Neural cell (in vitro differentiated cells): ENCODE results near the gene FTCDNL1. TPM values are rescaled to one million over a fixed set of nuclear protein-coding genes. Genes with fewer than 3 reads are reported as not detected.

Source experiments
- H2AFZ ChIP-seq: fragments of 200-600, 300-800 bp; sonication (generic), shearing (Covaris generic); 2 replicates; pipeline ENCODE4 v1.6.0; 2014; ENCODE audit warnings: low read depth, mild to moderate bottlenecking, antibody characterized with exemption, low read length, moderate library complexity
- H3F3A ChIP-seq: fragments of 200-600 bp; shearing (Covaris generic); 2 replicates; pipeline ENCODE4 v1.6.1; 2016; ENCODE audit warnings: mild to moderate bottlenecking, moderate library complexity, mixed read lengths, antibody characterized with exemption, low read length; ENCODE audit not compliant: insufficient read depth, poor library complexity, severe bottlenecking
- H3K27ac ChIP-seq: fragments of 200-600, 300-800 bp; sonication (generic), shearing (Covaris generic); 2 replicates; pipeline ENCODE4 v1.5.1; 2014; ENCODE audit warnings: mild to moderate bottlenecking, low read length, moderate library complexity
- H3K27me3 ChIP-seq: fragments of 300-800, 200-600 bp; sonication (generic), shearing (Covaris generic); 2 replicates; pipeline ENCODE4 v1.6.0; 2014; ENCODE audit warnings: mild to moderate bottlenecking, low read depth, low read length, moderate library complexity; ENCODE audit not compliant: insufficient read depth
- H3K36me3 ChIP-seq: fragments of 300-800, 200-600 bp; sonication (generic), shearing (Covaris generic); 2 replicates; pipeline ENCODE4 v1.5.1; 2014; ENCODE audit warnings: mild to moderate bottlenecking, antibody characterized with exemption, low read length, moderate library complexity; ENCODE audit not compliant: insufficient read depth
- H3K4me2 ChIP-seq: fragments of 300-800, 200-600 bp; sonication (generic), shearing (Covaris generic); 2 replicates; pipeline ENCODE4 v1.6.0; 2014; ENCODE audit warnings: mild to moderate bottlenecking, low read length
- H3K4me3 ChIP-seq: fragments of 300-800, 200-600 bp; sonication (generic), shearing (Covaris generic); 2 replicates; pipeline ENCODE4 v1.5.1; 2014; ENCODE audit warnings: mild to moderate bottlenecking, low read length, moderate library complexity
- H3K79me2 ChIP-seq: fragments of 200-600 bp; shearing (Covaris generic); replicated peaks from 2 replicates; pipeline ENCODE4 v1.6.0; 2014; ENCODE audit warnings: mild to moderate bottlenecking, low read length, moderate library complexity; ENCODE audit not compliant: insufficient read depth
- H3K9ac ChIP-seq: fragments of 300-800, 200-600 bp; sonication (generic), shearing (Covaris generic); 2 replicates; pipeline ENCODE4 v1.6.1; 2016; ENCODE audit warnings: mild to moderate bottlenecking, low read length, mixed read lengths
- H3K9me2 ChIP-seq: fragments of 200-600 bp; shearing (Covaris generic); 2 replicates; pipeline ENCODE4 v1.6.1; 2016; ENCODE audit warnings: mild to moderate bottlenecking, low read length, mixed read lengths; ENCODE audit not compliant: insufficient read depth
- H3K9me3 ChIP-seq: fragments of 200-600, 300-800 bp; sonication (generic), shearing (Covaris generic); 2 replicates; pipeline ENCODE4 v1.6.1; 2016; ENCODE audit warnings: mild to moderate bottlenecking, mixed run types, low read length, moderate library complexity, mixed read lengths
- H4K20me1 ChIP-seq: fragments of 200-600 bp; shearing (Covaris generic); 2 replicates; pipeline ENCODE4 v1.6.1; 2016; ENCODE audit warnings: mild to moderate bottlenecking, mixed run types; ENCODE audit not compliant: insufficient read depth
- CTCF ChIP-seq: fragments of 450-650 bp; IDR thresholded peaks from 2 replicates; pipeline ENCODE4 v1.5.1; 2014; ENCODE audit warnings: antibody characterized with exemption, mild to moderate bottlenecking, moderate library complexity; ENCODE audit not compliant: poor library complexity, severe bottlenecking
- EP300 ChIP-seq: fragments of 450-650 bp; conservative IDR thresholded peaks from 2 replicates; pipeline ENCODE4 v1.6.1; 2014; ENCODE audit warnings: antibody characterized with exemption, mild to moderate bottlenecking, moderate library complexity; ENCODE audit not compliant: poor library complexity, severe bottlenecking
- EZH2 ChIP-seq: fragments of 200-600, 300-800 bp; shearing (Covaris generic), sonication (generic); IDR thresholded peaks from 2 replicates; pipeline ENCODE4 v1.6.1; 2014; ENCODE audit warnings: antibody characterized with exemption, low read length, borderline replicate concordance, mild to moderate bottlenecking; ENCODE audit not compliant: insufficient read depth, poor library complexity, severe bottlenecking
- MXI1 ChIP-seq: fragments of 450-650 bp; conservative IDR thresholded peaks from 2 replicates; pipeline ENCODE4 v1.6.1; 2014; ENCODE audit warnings: antibody characterized with exemption, mild to moderate bottlenecking; ENCODE audit not compliant: poor library complexity, severe bottlenecking
- POLR2AphosphoS5 ChIP-seq: IDR thresholded peaks from 2 replicates; pipeline ENCODE4 v1.6.1; 2012
- RAD21 ChIP-seq: fragments of 450-650 bp; conservative IDR thresholded peaks from 2 replicates; pipeline ENCODE4 v1.6.1; 2014; ENCODE audit warnings: antibody characterized with exemption, mild to moderate bottlenecking, moderate library complexity
- SMC3 ChIP-seq: fragments of 450-650 bp; conservative IDR thresholded peaks from 2 replicates; pipeline ENCODE4 v1.6.1; 2014; ENCODE audit warnings: antibody characterized with exemption, mild to moderate bottlenecking, moderate library complexity; ENCODE audit not compliant: poor library complexity
- TAF1 ChIP-seq: IDR thresholded peaks from 2 replicates; pipeline ENCODE4 v1.6.1; 2012; ENCODE audit warnings: low read depth
- polyA plus RNA-seq: library from polyadenylated mRNA; depleted of rRNA; stranded (reverse); fragments of >200 nt; gene quantifications from 2 replicates; pipeline ENCODE4 v1.2.3, GENCODE V29; 2014
- TF ChIP-seq, protein P1 (sequence below): IDR thresholded peaks from 2 replicates; pipeline ENCODE4 v1.6.1; 2012; ENCODE audit warnings: borderline replicate concordance

The FTCDNL1 gene
- polyA plus RNA-seq, 1 donor from 2014 or later = not detected

GRCh38 chr2:199744260-199744659 lies 106.7 kb downstream of the FTCDNL1 start:
- H3K9ac ChIP-seq = no peak overlapping the region
- H3F3A ChIP-seq = no peaks in the 10 kb centered on the region
- H3K79me2 ChIP-seq = no peaks in the 10 kb centered on the region
- H3K27ac ChIP-seq = no peak overlapping the region
- H4K20me1 ChIP-seq = no peaks in the 10 kb centered on the region
- no peaks in the 10 kb centered on the region for H3K9me3 ChIP-seq
- H3K9me2 ChIP-seq = no peaks in the 10 kb centered on the region
- H3K4me3 ChIP-seq = no peak overlapping the region
- H2AFZ ChIP-seq = no peak overlapping the region
- H3K36me3 ChIP-seq = no peaks in the 10 kb centered on the region
- TF ChIP-seq CTCF = no peak
- no peak for TF ChIP-seq EP300
- TF ChIP-seq POLR2AphosphoS5 = no peak
- no peak for TF ChIP-seq MXI1
- TF ChIP-seq TAF1 = no peak
- TF ChIP-seq, protein P1, sequence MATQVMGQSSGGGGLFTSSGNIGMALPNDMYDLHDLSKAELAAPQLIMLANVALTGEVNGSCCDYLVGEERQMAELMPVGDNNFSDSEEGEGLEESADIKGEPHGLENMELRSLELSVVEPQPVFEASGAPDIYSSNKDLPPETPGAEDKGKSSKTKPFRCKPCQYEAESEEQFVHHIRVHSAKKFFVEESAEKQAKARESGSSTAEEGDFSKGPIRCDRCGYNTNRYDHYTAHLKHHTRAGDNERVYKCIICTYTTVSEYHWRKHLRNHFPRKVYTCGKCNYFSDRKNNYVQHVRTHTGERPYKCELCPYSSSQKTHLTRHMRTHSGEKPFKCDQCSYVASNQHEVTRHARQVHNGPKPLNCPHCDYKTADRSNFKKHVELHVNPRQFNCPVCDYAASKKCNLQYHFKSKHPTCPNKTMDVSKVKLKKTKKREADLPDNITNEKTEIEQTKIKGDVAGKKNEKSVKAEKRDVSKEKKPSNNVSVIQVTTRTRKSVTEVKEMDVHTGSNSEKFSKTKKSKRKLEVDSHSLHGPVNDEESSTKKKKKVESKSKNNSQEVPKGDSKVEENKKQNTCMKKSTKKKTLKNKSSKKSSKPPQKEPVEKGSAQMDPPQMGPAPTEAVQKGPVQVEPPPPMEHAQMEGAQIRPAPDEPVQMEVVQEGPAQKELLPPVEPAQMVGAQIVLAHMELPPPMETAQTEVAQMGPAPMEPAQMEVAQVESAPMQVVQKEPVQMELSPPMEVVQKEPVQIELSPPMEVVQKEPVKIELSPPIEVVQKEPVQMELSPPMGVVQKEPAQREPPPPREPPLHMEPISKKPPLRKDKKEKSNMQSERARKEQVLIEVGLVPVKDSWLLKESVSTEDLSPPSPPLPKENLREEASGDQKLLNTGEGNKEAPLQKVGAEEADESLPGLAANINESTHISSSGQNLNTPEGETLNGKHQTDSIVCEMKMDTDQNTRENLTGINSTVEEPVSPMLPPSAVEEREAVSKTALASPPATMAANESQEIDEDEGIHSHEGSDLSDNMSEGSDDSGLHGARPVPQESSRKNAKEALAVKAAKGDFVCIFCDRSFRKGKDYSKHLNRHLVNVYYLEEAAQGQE = no peak
- TF ChIP-seq SMC3 = no peak
- TF ChIP-seq RAD21 = no peak
- no peak for TF ChIP-seq EZH2
- H3K27me3 ChIP-seq = no peaks in the 10 kb centered on the region
- H3K4me2 ChIP-seq = no peak overlapping the region

- TF ChIP-seq TAF1 (no peak), SMC3 (no peak), POLR2AphosphoS5 (no peak), MXI1 (no peak), RAD21 (no peak), EZH2 (no peak), EP300 (no peak), CTCF (no peak)
- TF ChIP-seq, protein P1 = no peak
- Histone ChIP-seq H4K20me1 (no peaks in the 10 kb centered on the region), H3K36me3 (no peaks in the 10 kb centered on the region), H3K27ac (no peak overlapping the region), H2AFZ (no peak overlapping the region), H3K9me2 (no peaks in the 10 kb centered on the region), H3K9ac (no peak overlapping the region), H3K9me3 (no peaks in the 10 kb centered on the region), H3K79me2 (no peaks in the 10 kb centered on the region), H3F3A (no peaks in the 10 kb centered on the region), H3K4me2 (no peak overlapping the region), H3K27me3 (no peaks in the 10 kb centered on the region), H3K4me3 (no peak overlapping the region)
Measured at GRCh38 chr2:199743415-199744120, 107.4 kb downstream of the FTCDNL1 start.
